Liver (tissue), 9 donors: ENCODE results near the gene GALNT8. TPM values are rescaled to one million over a fixed set of nuclear protein-coding genes. Genes with fewer than 3 reads are reported as not detected.

Source experiments
- DNase-seq: peaks from one replicate; pipeline ENCODE4 v3.0.0-alpha.2; 2017; ENCODE audit warnings: low spot score
- H3K27ac ChIP-seq, 2 donors: one replicate each; pipeline ENCODE4 v1.7.0; 2013; ENCODE audit warnings: inconsistent platforms in 2 of 2, low read length in 2 of 2, control low read depth in 1 of 2, low read depth in 1 of 2, mild to moderate bottlenecking in 1 of 2
- H3K27me3 ChIP-seq, 4 donors: one replicate each; pipeline versions ENCODE4 v1.6.1 to v1.7.0; 2013; ENCODE audit warnings: low read length in 3 of 4, inconsistent platforms in 1 of 4, mild to moderate bottlenecking in 1 of 4, moderate library complexity in 1 of 4; ENCODE audit not compliant: control insufficient read depth in 4 of 4, insufficient read depth in 4 of 4
- H3K36me3 ChIP-seq, 4 donors: one replicate each; pipeline versions ENCODE4 v1.6.1 to v1.7.0; 2013; ENCODE audit warnings: low read length in 3 of 4, mild to moderate bottlenecking in 3 of 4, low read depth in 1 of 4, moderate library complexity in 1 of 4; ENCODE audit not compliant: control insufficient read depth in 4 of 4, insufficient read depth in 3 of 4
- H3K4me1 ChIP-seq, 4 donors: one replicate each; pipeline versions ENCODE4 v1.6.1 to v1.7.0; 2013; ENCODE audit warnings: low read length in 3 of 4, mild to moderate bottlenecking in 3 of 4, moderate library complexity in 1 of 4; ENCODE audit not compliant: control insufficient read depth in 4 of 4, insufficient read depth in 4 of 4
- H3K4me3 ChIP-seq, 3 donors: one replicate each; pipeline versions ENCODE4 v1.6.1 to v1.7.0; 2013; ENCODE audit warnings: low read length in 3 of 3, control low read depth in 1 of 3, low read depth in 1 of 3, mild to moderate bottlenecking in 1 of 3
- H3K9ac ChIP-seq, 2 donors: one replicate each; pipeline ENCODE4 v1.7.0; 2013; ENCODE audit warnings: low read length in 2 of 2, mild to moderate bottlenecking in 2 of 2, moderate library complexity in 2 of 2, control low read depth in 1 of 2, low read depth in 1 of 2
- H3K9me3 ChIP-seq, 4 donors: one replicate each; pipeline versions ENCODE4 v1.6.1 to v1.7.0; 2013; ENCODE audit warnings: low read length in 3 of 4; ENCODE audit not compliant: control insufficient read depth in 4 of 4
- ATF3 ChIP-seq: IDR thresholded peaks from 2 replicates; pipeline ENCODE4 v1.6.1; 2016; ENCODE audit warnings: antibody characterized with exemption
- FOXA1 ChIP-seq: IDR thresholded peaks from 2 replicates; pipeline ENCODE4 v1.6.1; 2016; ENCODE audit warnings: antibody characterized with exemption
- GABPA ChIP-seq, 2 donors: IDR thresholded peaks in 1 of 2; conservative IDR thresholded peaks in 1 of 2; 2 replicates each; pipeline ENCODE4 v1.6.1; 2016; ENCODE audit warnings: antibody characterized with exemption in 2 of 2, mild to moderate bottlenecking in 1 of 2, moderate library complexity in 1 of 2
- HNF4A ChIP-seq, 2 donors: conservative IDR thresholded peaks; 2 replicates each; pipeline ENCODE4 v1.6.1; 2016; ENCODE audit warnings: antibody characterized with exemption in 2 of 2, mild to moderate bottlenecking in 2 of 2
- HNF4G ChIP-seq: IDR thresholded peaks from 2 replicates; pipeline ENCODE4 v1.6.1; 2016; ENCODE audit warnings: antibody characterized with exemption
- MAX ChIP-seq: IDR thresholded peaks from 2 replicates; pipeline ENCODE4 v1.6.1; 2016; ENCODE audit warnings: antibody characterized with exemption
- NR2F2 ChIP-seq: IDR thresholded peaks from 2 replicates; pipeline ENCODE4 v1.6.1; 2016; ENCODE audit warnings: antibody characterized with exemption
- RAD21 ChIP-seq, 2 donors: IDR thresholded peaks; 2 replicates each; pipeline ENCODE4 v1.6.1; 2016; ENCODE audit warnings: antibody characterized with exemption in 2 of 2, mild to moderate bottlenecking in 2 of 2
- RXRA ChIP-seq, 2 donors: IDR thresholded peaks; 2 replicates each; pipeline ENCODE4 v1.6.1; 2017 to 2018; ENCODE audit warnings: antibody characterized with exemption in 2 of 2, mild to moderate bottlenecking in 1 of 2
- SP1 ChIP-seq: IDR thresholded peaks from 2 replicates; pipeline ENCODE4 v1.6.1; 2018; ENCODE audit warnings: antibody characterized with exemption, mild to moderate bottlenecking
- TAF1 ChIP-seq: conservative IDR thresholded peaks from 2 replicates; pipeline ENCODE4 v1.6.1; 2016; ENCODE audit warnings: antibody characterized with exemption, mild to moderate bottlenecking
- YY1 ChIP-seq: IDR thresholded peaks from 2 replicates; pipeline ENCODE4 v1.6.1; 2016; ENCODE audit warnings: antibody characterized with exemption, mild to moderate bottlenecking
- WGBS: extraction: QIAGEN DNeasy Blood & Tissue Kit; methylation state at CpG from one replicate; pipeline ENCODE4 v1.1.7; 2013; 5-methylcytosine and 5-hydroxymethylcytosine counted together
- polyA plus RNA-seq, 2 donors: library from polyadenylated mRNA; stranded (reverse) in 1 of 2; unstranded in 1 of 2; fragments of 200-250 nt in 1 of 2; fragments of >200 nt in 1 of 2; fragmentation: Nextera tagmentation in 1 of 2; extraction: Ambion mirVana in 1 of 2; gene quantifications; one replicate each; pipeline versions ENCODE4 v1.2.1 to v1.2.3, GENCODE V29; 2013 to 2015
- total RNA-seq, 2 donors: library from RNA; depleted of rRNA; stranded (reverse); fragments of >200 nt; gene quantifications; one replicate each; pipeline ENCODE4 v1.2.3, GENCODE V29; 2014
- TF ChIP-seq, protein P1 (sequence below): IDR thresholded peaks from 2 replicates; pipeline ENCODE4 v1.6.1; 2016; ENCODE audit warnings: antibody characterized with exemption, mild to moderate bottlenecking
- TF ChIP-seq, protein P2 (sequence below): IDR thresholded peaks from 2 replicates; pipeline ENCODE4 v1.6.1; 2016; ENCODE audit warnings: antibody characterized with exemption
- donor health status: healthy.
- donor health status: healthy.
- donor health status: healthy.
- donor health status: healthy.
- donor health status: healthy.

Gene GALNT8
- total and polyA plus RNA-seq, 4 donors, result 0.03 to 0.25 (median 0.19) TPM; not detected in 1

DNA sequence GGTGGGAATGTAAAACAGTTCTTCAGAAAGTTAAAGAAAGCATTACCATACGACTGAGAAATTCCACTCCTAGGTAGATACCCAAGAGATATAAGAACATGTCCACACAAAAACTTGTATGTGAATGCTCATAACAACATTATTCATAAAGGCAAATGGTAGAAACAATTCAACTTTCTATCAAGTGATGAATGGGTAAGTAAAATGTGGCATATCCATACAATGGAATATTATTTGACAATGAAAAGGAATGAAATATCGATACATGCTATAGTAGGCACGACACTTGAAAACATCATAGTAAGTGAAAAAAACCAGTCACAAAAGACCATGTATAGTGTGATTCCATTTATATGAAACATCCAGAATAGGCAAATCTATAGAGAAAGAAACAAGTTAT lies 71.3 kb downstream of the GALNT8 start (continued):
- TF ChIP-seq, protein P1, sequence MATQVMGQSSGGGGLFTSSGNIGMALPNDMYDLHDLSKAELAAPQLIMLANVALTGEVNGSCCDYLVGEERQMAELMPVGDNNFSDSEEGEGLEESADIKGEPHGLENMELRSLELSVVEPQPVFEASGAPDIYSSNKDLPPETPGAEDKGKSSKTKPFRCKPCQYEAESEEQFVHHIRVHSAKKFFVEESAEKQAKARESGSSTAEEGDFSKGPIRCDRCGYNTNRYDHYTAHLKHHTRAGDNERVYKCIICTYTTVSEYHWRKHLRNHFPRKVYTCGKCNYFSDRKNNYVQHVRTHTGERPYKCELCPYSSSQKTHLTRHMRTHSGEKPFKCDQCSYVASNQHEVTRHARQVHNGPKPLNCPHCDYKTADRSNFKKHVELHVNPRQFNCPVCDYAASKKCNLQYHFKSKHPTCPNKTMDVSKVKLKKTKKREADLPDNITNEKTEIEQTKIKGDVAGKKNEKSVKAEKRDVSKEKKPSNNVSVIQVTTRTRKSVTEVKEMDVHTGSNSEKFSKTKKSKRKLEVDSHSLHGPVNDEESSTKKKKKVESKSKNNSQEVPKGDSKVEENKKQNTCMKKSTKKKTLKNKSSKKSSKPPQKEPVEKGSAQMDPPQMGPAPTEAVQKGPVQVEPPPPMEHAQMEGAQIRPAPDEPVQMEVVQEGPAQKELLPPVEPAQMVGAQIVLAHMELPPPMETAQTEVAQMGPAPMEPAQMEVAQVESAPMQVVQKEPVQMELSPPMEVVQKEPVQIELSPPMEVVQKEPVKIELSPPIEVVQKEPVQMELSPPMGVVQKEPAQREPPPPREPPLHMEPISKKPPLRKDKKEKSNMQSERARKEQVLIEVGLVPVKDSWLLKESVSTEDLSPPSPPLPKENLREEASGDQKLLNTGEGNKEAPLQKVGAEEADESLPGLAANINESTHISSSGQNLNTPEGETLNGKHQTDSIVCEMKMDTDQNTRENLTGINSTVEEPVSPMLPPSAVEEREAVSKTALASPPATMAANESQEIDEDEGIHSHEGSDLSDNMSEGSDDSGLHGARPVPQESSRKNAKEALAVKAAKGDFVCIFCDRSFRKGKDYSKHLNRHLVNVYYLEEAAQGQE, result no peak
- TF ChIP-seq RAD21 (IDR thresholded peaks at IDR 0.05) (no peak), YY1 (no peak), ATF3 (no peak), GABPA (IDR thresholded peaks at IDR 0.05 in 1 of 2, conservative IDR thresholded peaks at IDR 0.05 in 1 of 2) (no peak), RXRA (IDR thresholded peaks at IDR 0.05) (no peak), MAX (no peak), NR2F2 (no peak)

DNA sequence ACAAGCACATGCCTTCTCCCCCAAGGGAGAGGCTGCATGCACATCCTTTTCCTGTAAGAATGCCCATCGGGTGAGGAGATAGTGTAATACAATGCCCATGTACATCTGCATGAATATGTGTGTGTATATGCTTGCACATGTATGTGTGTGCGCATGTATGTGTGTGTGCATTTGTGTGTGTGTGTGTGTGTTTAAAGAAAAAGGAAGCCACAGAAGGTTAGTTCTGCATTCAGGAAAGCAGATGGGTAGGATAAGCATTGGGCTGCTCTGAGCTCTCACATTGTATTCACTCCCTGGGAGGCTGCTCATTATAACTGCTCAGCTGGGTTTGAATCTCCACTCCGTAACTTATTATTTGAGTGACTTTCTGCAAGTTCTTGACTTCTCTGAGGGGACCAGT lies 74.3 kb downstream of the GALNT8 start:
- peaks cover 0 to 3% (median 0%) of the 10 kb centered on the region in 4 donors for H3K27me3 ChIP-seq
- no peak overlapping the region for H3K4me3 ChIP-seq
- no peak overlapping the region for H3K9ac ChIP-seq
- H3K9me3 ChIP-seq, result no peaks in the 10 kb centered on the region
- H3K36me3 ChIP-seq, result no peaks in the 10 kb centered on the region
- no peaks in the 10 kb centered on the region for H3K4me1 ChIP-seq
- DNase-seq, result no peak
- TF ChIP-seq RXRA (IDR thresholded peaks at IDR 0.05) (no peak), GABPA (IDR thresholded peaks at IDR 0.05 in 1 of 2, conservative IDR thresholded peaks at IDR 0.05 in 1 of 2) (no peak), NR2F2 (no peak), SP1 (no peak), HNF4G (no peak), ATF3 (no peak), YY1 (no peak), HNF4A (conservative IDR thresholded peaks at IDR 0.05) (no peak), TAF1 (no peak)
- TF ChIP-seq, protein P2, sequence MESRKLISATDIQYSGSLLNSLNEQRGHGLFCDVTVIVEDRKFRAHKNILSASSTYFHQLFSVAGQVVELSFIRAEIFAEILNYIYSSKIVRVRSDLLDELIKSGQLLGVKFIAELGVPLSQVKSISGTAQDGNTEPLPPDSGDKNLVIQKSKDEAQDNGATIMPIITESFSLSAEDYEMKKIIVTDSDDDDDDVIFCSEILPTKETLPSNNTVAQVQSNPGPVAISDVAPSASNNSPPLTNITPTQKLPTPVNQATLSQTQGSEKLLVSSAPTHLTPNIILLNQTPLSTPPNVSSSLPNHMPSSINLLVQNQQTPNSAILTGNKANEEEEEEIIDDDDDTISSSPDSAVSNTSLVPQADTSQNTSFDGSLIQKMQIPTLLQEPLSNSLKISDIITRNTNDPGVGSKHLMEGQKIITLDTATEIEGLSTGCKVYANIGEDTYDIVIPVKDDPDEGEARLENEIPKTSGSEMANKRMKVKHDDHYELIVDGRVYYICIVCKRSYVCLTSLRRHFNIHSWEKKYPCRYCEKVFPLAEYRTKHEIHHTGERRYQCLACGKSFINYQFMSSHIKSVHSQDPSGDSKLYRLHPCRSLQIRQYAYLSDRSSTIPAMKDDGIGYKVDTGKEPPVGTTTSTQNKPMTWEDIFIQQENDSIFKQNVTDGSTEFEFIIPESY, result no peak
- 81% methylated on average over 3 of the region's 3 CpGs for WGBS
- no peak overlapping the region for H3K27ac ChIP-seq

DNA sequence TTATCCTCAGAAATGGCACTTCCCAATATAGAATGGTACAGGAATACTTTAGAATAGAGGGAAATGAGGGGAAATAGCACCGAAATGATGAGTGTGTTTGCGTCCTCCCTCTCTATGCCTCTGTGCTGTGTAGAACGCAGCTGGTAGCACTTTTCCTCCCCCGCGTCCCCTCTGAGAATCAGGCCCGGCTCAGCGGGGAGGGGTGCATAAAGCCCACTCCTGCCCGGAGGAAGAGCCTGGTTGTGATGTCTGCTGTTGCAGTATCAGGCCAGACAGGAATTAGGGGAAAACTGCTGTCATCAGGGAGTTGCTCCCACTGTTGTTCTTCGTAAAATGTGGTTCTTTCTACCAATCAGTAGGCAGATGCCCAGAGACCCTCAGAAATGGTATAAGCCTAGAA lies 76.0 kb downstream of the GALNT8 start:
- no peak overlapping the region for H3K4me3 ChIP-seq
- whole genome bisulfite sequencing, result 73% methylated on average over 9 of the region's 9 CpGs
- no peaks in the 10 kb centered on the region for H3K9me3 ChIP-seq
- H3K36me3 ChIP-seq, result no peaks in the 10 kb centered on the region
- H3K9ac ChIP-seq, result no peak overlapping the region
- H3K4me1 ChIP-seq, result no peaks in the 10 kb centered on the region
- no peak for DNase-seq
- no peak overlapping the region for H3K27ac ChIP-seq
- H3K27me3 ChIP-seq, result peaks cover 0 to 3% (median 0%) of the 10 kb centered on the region in 4 donors
- TF ChIP-seq HNF4A (conservative IDR thresholded peaks at IDR 0.05), result no peak
- no peak for TF ChIP-seq FOXA1
- TF ChIP-seq HNF4G, result no peak
- no peak for TF ChIP-seq ATF3
- TF ChIP-seq SP1, result no peak
- no peak for TF ChIP-seq TAF1
